Activated B cell treated with CpG ODN at 0.5 μM for 24 hours (primary cell): ENCODE results near the gene HIGD2A. TPM values are rescaled to one million over a fixed set of nuclear protein-coding genes. Genes with fewer than 3 reads are reported as not detected.

Experiments used
- ATAC-seq: fragments of 200-7000 bp; cut with Tn5 transposase; one replicate; pipeline ENCODE4 v1.10.0; 2021; ENCODE audit warnings: low read depth, mild to moderate bottlenecking, moderate library complexity
- CTCF ChIA-PET: fragments of 350-600 bp; sonication (Branson Sonifier 250); formaldehyde crosslinking; loops from one replicate; lab custom pipeline; 2021; ENCODE audit warnings: antibody characterized with exemption; lab: Charles Lee
- POLR2A ChIA-PET: fragments of 350-600 bp; sonication (Branson Sonifier 250); formaldehyde crosslinking; loops from one replicate; lab custom pipeline; 2021; ENCODE audit warnings: antibody characterized with exemption; lab: Charles Lee
- DNase-seq: peaks from one replicate; pipeline ENCODE4 v3.0.0; 2022
- H3K27ac Mint-ChIP-seq: one replicate; pipeline ENCODE4 v1.8.0; 2020; ENCODE audit warnings: mixed read lengths
- H3K27me3 Mint-ChIP-seq: one replicate; pipeline ENCODE4 v1.8.0; 2021; ENCODE audit warnings: mixed read lengths
- H3K36me3 Mint-ChIP-seq: one replicate; pipeline ENCODE4 v1.8.0; 2021; ENCODE audit warnings: low read depth, mixed read lengths
- H3K4me1 Mint-ChIP-seq: one replicate; pipeline ENCODE4 v1.8.0; 2021; ENCODE audit warnings: mixed read lengths
- H3K4me3 Mint-ChIP-seq: one replicate; pipeline ENCODE4 v1.8.0; 2020; ENCODE audit warnings: mild to moderate bottlenecking, mixed read lengths
- H3K9me3 Mint-ChIP-seq: one replicate; pipeline ENCODE4 v1.8.0; 2020; ENCODE audit warnings: mixed read lengths
- intact Hi-C: fragments of 100-400 bp; cut with micrococcal nuclease; formaldehyde crosslinking; loops from one replicate; pipeline ENCODE4 v1.15.1; 2024
- total RNA-seq: library from RNA; stranded (reverse); gene quantifications from 2 replicates; pipeline ENCODE4 v1.2.3, GENCODE V29; 2022
- TF ChIP-seq, protein P1 (sequence below): fragments of 200-600 bp; IDR thresholded peaks from one replicate; pipeline ENCODE4 v1.8.0; 2022; ENCODE audit warnings: antibody characterized with exemption, mild to moderate bottlenecking

HIGD2A gene
- total RNA-seq, 1 donor from 2014 or later = 116 TPM

DNA sequence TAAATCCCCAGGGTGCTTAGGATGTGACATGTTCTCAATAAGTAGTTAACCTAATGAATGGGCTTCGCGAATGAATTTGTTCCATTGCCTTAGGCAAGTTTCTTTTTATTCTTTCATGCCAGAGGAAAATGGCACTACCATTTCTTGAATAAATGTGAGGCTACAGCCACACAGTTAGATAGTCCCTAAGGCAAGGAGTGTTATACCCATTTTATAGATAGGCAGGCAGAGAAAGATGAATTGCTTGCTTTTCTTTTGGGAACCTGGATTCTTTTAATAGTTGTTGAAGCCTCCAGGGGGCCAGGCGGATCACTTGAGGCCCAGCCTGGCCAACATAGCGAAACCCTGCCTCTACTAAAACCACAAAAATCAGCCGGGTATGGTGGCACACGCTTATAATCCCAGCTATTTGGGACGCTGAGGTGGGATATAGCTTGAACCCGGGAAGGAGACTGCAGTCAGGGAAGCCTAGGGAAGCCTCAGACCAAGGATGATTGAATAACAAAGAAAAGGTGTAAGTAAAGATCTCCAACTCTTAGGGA, 1.1 kb upstream of the HIGD2A start:
- Mint-ChIP-seq H3K4me3 (peak overlapping the region; percentile 100), H3K27ac (peak overlapping the region; percentile 100), H3K36me3 (peaks cover 79% of the 10 kb centered on the region), H3K4me1 (peaks cover 30% of the 10 kb centered on the region), H3K9me3 (no peaks in the 10 kb centered on the region), H3K27me3 (no peaks in the 10 kb centered on the region)
- intact Hi-C loops = loop anchor here (5.0 to 10.0 kb wide), 3 partner anchors 747 to 1040 kb away; partner anchors contain the start of genes GRK6, NSD1, PRELID1 and RAB24
- ChIA-PET POLR2A (interaction anchor here (0.7 to 4.2 kb wide), 4 partner anchors 13 to 964 kb away, joined by 3 to 45 read pairs (median 4); partner anchors contain the start of genes KIAA1191 and LMAN2), CTCF (no interaction called here)
- TF ChIP-seq, protein P1, sequence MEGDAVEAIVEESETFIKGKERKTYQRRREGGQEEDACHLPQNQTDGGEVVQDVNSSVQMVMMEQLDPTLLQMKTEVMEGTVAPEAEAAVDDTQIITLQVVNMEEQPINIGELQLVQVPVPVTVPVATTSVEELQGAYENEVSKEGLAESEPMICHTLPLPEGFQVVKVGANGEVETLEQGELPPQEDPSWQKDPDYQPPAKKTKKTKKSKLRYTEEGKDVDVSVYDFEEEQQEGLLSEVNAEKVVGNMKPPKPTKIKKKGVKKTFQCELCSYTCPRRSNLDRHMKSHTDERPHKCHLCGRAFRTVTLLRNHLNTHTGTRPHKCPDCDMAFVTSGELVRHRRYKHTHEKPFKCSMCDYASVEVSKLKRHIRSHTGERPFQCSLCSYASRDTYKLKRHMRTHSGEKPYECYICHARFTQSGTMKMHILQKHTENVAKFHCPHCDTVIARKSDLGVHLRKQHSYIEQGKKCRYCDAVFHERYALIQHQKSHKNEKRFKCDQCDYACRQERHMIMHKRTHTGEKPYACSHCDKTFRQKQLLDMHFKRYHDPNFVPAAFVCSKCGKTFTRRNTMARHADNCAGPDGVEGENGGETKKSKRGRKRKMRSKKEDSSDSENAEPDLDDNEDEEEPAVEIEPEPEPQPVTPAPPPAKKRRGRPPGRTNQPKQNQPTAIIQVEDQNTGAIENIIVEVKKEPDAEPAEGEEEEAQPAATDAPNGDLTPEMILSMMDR = no peak
- no peak for ATAC-seq
- DNase-seq = no peak

DNA sequence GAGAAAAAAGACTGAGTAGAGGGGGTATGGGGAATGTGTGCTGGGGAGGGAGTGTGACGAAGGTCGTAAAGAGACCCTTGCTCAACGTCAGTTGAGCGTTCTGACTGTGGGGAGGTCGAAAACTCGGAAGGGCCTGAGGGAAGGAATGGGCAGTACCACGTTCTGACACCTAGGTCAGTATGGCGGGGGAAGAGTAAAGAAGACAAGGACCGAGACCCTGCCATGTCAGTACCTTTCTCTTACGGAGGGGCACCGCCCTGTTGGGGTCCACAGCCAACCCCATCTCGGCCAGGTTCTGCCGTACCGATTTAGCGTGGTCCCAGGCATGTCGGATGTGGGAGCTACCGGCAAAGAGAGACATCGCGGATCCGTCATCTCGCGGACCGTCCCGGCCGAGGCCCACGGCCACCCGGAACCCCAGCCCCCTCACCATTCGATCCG, 528 bp upstream of the HIGD2A start:
- Mint-ChIP-seq H3K27me3 (no peaks in the 10 kb centered on the region), H3K4me1 (peaks cover 30% of the 10 kb centered on the region), H3K9me3 (no peaks in the 10 kb centered on the region), H3K36me3 (peaks cover 76% of the 10 kb centered on the region), H3K27ac (peak overlapping the region; percentile 100), H3K4me3 (peak overlapping the region; percentile 100)
- TF ChIP-seq, protein P1 = no peak
- POLR2A ChIA-PET = interaction anchor here (0.6 to 4.2 kb wide), 10 partner anchors 12 to 155 kb away, joined by 3 to 45 read pairs (median 4); partner anchors contain the start of genes FAF2, KIAA1191 and RNF44
- DNase-seq (no peak), ATAC-seq (no peak)
- CTCF ChIA-PET = no interaction called here
- intact Hi-C loops = loop anchor here (1.0 to 10.0 kb wide), 9 partner anchors 15 to 1039 kb away; partner anchors contain the start of genes ARL10, FAF2, GRK6 and KIAA1191

DNA sequence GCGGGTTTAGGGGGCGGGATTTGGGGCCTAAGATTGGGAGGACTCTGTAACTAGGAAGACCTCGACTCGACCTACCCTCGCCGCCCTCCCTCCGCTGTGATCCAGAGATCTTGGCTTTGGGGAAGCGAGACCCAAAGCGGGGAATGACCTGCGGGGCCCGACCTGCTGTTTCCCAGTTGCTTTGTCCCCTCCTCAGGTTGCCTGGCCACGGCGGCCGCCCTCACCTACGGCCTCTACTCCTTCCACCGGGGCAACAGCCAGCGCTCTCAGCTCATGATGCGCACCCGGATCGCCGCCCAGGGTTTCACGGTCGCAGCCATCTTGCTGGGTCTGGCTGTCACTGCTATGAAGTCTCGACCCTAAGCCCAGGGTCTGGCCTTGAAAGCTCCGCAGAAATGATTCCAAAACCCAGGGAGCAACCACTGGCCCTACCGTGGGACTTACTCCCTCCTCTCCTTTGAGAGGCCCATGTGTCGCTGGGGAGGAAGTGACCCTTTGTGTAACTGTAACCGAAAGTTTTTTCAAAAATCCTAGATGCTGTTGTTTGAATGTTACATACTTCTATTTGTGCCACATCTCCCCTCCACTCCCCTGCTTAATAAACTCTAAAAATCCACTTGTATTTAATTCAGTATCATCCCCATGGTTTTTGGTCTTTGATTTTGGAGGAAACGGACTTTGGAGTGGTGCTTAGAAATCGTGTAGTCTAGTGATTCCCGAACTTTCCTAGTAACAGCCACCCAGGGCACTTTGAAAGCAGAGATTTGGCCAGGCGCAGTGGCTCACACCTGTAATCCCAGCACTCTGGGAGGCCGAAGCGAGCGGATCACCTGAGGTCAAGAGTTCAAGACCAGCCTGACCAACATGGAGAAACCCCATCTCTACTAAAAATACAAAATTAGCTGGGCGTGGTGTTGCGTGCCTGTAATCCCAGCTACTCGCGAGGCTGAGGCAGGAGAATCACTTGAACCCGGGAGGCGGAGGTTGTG, 878 bp downstream of the HIGD2A start:
- ChIA-PET CTCF (interaction anchor here (0.7 to 1.3 kb wide), 3 partner anchors 28 to 58 kb away, joined by 3 to 4 read pairs (median 3); partner anchors contain the start of gene KIAA1191), POLR2A (interaction anchor here (0.6 to 4.2 kb wide), 7 partner anchors 28 to 258 kb away, joined by 3 to 45 read pairs (median 7); partner anchors contain the start of genes FAF2, KIAA1191, RNF44 and TSPAN17)
- Mint-ChIP-seq H3K27ac (peak overlapping the region; percentile 100), H3K4me1 (peaks cover 30% of the 10 kb centered on the region), H3K9me3 (no peaks in the 10 kb centered on the region), H3K36me3 (peaks cover 70% of the 10 kb centered on the region), H3K27me3 (no peaks in the 10 kb centered on the region), H3K4me3 (peak overlapping the region; percentile 100)
- TF ChIP-seq, protein P1 = no peak
- intact Hi-C loops = loop anchor here (1.0 to 10.0 kb wide), 6 partner anchors 27 to 1038 kb away; partner anchors contain the start of genes CLTB, GRK6, LMAN2 and NSD1
- DNase-seq (no peak), ATAC-seq (peak; percentile 33)

DNA sequence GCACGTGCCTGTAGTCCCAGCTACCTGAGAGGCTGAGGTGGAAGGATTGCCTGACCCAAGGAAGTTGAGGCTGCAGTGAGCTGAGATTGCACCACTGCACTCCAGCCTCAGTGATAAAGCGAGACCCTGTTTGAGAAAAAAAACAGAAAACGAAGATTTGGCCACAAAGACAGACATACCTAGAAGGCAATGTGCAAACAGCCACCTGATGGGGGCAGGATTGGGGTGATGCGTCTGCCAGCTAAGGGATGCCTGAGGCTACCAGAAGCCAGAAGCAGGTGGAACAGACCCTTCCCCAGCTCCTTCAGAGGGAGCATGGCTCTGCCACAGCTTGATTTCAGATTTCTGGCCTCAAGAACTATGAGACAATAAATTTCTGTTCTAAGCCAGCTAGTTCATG, 2.9 kb downstream of the HIGD2A start:
- H3K4me1 Mint-ChIP-seq = peaks cover 27% of the 10 kb centered on the region
- TF ChIP-seq, protein P1 = no peak
- intact Hi-C loops = no loop called here
- CTCF ChIA-PET = interaction anchor here (1.2 kb wide), 1 partner anchor 30 kb away, joined by 4 read pairs; the partner anchor contains the start of gene KIAA1191
- no peaks in the 10 kb centered on the region for H3K27me3 Mint-ChIP-seq
- H3K36me3 Mint-ChIP-seq = peaks cover 50% of the 10 kb centered on the region
- no peak overlapping the region for H3K4me3 Mint-ChIP-seq
- no peak for ATAC-seq
- no peak overlapping the region for H3K27ac Mint-ChIP-seq
- no peak for DNase-seq
- POLR2A ChIA-PET = interaction anchor here (0.6 to 1.2 kb wide), 2 partner anchors 30 to 250 kb away, joined by 5 to 6 read pairs; partner anchors contain the start of gene KIAA1191
- H3K9me3 Mint-ChIP-seq = no peaks in the 10 kb centered on the region
